ENCODE data around the gene TPX2. TPM values are rescaled to one million over a fixed set of nuclear protein-coding genes. Genes with fewer than 3 reads are reported as not detected.
"Not testable (repeated sequence)": the region's sequence is repeated elsewhere in the genome, so short reads cannot be mapped to it uniquely, and the experiment has no call there.

Gene TPX2
- total RNA-seq, 1 donor from 2014 or later: 1.1 TPM

DNA sequence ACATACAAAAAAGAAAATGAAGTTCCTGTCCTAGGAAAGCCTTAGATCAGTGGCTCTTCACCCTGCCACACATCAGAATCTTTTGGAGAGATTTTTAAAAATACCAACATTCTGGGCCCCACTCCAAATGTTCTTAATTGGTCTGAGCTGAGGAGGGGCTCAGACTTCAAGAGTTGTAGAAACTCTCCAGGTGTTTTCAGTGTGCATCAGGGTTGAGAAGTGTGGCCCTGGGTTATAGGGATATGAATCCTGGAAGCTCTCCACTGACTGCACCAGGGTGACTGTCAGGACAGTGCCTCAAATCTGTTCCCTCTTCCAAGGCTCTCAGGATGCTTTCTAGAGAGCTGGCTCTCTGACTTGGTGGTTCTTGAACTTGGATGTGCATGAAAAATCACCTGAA is 74.5 kb downstream of the TPX2 start:
- no peak for DNase-seq (ENCODE audit: low spot score)

DNA sequence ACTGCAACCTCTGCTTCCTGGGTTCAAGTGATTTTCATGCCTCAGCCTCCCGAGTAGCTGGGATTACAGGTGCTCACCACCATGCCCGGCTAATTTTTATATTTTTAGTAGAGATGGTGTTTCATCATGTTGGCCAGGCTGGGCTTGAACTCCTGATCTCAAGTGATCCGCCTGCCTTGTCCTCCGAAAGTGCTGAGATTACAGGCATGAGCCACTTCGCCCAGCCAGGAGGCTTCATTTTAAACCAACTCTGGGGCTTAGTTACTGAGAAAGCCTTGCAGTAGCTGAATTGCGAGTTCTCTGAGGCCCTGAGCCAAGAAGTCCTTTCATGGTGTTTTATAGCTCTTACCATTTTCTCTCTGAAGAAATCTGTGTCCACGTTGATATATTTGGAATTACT is 75.1 kb downstream of the TPX2 start:
- peak; percentile 39 for DNase-seq (ENCODE audit: low spot score)

DNA sequence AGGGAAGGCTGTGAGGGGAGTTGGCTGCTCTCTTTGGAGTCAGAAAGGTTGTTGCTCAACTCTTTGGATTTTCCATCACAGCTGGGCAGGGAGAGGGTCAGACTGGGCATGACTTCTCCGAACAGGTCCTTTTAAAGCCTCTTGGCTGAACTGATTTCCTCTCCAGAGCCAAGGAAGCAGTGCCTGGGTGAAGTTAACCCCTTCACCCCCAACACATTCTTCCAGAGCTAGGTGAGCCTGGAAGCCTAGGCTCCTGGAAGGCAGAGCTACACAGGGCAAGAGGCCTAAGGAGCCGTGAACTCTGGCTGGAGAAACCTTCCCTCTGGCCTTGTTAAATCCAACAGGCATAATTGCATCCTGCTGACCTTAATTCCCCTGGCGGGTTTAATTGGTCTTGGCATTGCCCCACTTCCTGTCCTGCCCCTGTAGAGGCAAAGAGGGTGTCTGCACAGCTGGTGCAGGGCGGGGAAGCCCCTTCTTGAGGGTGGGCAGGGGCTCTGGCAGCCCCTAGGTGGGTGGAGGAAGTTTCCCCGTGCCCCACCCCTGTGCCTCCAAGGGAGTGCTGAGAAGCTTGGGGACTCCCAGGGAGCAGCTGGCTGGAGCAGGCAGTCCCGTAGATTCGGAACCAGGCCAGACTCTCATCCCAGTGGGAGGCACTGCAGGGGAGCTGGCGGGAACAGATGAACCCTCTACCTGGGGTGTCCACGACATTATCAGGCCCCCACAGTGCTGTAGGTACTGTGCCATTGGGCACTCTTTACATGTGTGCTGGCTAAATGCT is 76.5 kb downstream of the TPX2 start:
- peak; percentile 57 for DNase-seq (ENCODE audit: low spot score)

DNA sequence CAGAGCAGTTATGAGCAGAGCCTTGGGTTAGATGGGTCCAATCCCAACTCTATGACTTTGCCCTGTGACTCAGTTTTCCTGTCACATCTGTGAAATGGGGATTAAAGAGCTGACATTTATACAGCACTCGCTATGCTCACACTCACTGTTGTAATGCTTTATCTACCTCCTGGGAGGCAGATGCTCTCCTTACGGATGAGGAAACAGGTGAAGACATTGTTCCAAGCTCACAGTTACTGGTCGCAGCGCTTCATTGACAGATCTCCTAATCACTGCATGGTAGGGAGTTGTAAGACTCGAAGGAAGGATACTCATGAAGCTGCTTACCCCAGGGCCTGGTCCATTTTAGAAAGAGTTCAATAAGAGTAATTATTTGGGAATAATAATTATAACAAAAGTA is 77.1 kb downstream of the TPX2 start:
- DNase-seq (ENCODE audit: low spot score): no peak

DNA sequence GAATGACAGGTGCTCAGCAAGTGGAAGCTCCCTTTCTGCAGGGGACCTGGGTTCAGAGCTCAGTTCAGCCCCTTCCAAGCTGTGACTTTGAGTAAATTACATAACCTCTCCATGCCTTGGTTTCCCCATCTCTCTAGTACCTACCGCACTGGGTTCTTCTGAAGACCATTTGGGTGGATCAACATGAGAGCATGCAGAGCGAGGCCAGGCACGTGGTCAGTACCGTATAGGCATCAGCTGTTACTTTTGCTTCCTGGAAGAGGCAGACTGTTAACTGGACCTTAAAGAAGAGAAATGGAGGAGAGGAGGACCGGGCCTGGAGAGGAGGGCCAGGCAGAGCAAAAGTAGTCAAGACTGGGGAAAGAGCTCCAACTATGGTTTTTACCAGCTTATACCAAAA is 78.4 kb downstream of the TPX2 start:
- peak; percentile 26 for DNase-seq (ENCODE audit: low spot score)

DNA sequence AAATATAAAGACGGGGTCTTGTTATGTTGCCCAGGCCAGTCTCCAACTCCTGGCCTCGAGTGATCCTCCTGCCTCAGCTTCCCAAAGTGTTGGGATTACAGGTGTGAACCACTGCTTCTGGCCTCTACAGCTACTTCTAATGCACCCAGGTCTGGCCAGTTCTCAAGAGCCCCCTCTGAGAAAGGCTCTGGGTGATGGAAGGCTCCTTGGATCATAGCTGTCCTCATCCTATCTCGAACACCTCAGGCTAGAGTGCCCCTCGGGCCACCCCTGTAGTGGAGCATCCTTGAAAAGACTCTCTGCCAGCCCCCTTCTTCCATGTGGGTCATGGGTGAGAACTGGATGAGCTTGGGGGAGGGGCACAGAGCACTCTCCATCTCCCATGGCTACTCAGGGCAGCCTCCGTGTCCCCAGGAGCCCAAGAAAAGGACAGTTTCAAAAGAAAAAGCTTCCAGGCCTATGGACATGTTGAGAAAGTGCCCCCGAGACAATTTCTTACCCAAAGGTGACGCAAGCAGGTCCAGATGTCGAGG is 79.4 kb downstream of the TPX2 start:
- peak; percentile 47 for DNase-seq (ENCODE audit: low spot score)

DNA sequence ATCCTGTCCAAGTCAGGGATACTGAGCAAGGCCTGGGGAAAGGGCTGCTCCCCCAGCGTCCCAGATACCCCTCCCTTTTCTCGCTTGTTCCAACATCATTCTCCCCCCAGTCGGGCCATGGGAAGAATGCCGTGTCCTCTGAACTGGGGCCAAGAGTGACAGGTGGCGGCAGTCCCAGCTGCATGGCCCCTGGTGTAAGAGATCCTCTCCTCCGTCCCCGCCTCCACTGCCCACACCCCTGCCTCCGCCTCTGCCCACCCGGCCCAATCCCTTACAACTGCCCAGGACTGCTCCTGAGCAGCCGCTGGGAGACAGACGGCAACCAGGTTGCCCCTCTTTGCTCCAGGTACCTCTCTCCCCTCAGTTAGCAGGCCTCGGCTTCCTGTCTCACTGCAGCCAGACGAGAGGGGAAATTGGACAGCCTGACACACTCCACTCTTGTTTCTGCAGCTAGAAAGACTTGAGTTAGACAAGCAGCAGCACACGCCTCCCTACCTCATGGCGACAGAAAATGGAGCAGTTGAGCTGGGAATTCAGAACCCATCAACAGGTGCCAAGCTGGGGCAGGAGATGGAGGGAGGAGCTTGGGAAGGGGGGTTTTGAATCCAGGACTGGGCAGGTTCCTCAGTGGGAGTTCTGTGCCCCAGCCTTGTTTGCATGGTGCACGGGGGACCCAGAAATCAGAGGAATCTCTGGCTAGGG is 80.1 kb downstream of the TPX2 start, which contains the start of gene MYLK2:
Gene MYLK2, plus strand, starts transcription at position 274 of the 702 bp plus-strand sequence. Its CDS starts 225 bp downstream, at position 499.
- no peak for DNase-seq (ENCODE audit: low spot score)

DNA sequence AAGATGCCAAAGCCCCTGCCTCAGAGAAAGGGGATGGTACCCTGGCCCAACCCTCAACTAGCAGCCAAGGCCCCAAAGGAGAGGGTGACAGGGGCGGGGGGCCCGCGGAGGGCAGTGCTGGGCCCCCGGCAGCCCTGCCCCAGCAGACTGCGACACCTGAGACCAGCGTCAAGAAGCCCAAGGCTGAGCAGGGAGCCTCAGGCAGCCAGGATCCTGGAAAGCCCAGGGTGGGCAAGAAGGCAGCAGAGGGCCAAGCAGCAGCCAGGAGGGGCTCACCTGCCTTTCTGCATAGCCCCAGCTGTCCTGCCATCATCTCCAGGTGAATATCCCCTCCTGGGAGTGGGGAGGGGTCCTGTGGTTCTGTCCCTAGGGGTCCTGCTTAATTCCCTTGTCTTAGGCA is 81.1 kb downstream of the TPX2 start:
- peak; percentile 80 for DNase-seq (ENCODE audit: low spot score)

DNA sequence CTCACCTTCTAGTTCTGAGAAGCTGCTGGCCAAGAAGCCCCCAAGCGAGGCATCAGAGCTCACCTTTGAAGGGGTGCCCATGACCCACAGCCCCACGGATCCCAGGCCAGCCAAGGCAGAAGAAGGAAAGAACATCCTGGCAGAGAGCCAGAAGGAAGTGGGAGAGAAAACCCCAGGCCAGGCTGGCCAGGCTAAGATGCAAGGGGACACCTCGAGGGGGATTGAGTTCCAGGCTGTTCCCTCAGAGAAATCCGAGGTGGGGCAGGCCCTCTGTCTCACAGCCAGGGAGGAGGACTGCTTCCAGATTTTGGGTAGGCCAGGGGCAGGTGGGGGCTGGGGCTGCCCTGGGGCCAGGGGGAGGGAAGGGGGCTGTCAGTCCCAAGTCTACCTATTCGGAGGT is 82.3 kb downstream of the TPX2 start:
- DNase-seq (ENCODE audit: low spot score): no peak

DNA sequence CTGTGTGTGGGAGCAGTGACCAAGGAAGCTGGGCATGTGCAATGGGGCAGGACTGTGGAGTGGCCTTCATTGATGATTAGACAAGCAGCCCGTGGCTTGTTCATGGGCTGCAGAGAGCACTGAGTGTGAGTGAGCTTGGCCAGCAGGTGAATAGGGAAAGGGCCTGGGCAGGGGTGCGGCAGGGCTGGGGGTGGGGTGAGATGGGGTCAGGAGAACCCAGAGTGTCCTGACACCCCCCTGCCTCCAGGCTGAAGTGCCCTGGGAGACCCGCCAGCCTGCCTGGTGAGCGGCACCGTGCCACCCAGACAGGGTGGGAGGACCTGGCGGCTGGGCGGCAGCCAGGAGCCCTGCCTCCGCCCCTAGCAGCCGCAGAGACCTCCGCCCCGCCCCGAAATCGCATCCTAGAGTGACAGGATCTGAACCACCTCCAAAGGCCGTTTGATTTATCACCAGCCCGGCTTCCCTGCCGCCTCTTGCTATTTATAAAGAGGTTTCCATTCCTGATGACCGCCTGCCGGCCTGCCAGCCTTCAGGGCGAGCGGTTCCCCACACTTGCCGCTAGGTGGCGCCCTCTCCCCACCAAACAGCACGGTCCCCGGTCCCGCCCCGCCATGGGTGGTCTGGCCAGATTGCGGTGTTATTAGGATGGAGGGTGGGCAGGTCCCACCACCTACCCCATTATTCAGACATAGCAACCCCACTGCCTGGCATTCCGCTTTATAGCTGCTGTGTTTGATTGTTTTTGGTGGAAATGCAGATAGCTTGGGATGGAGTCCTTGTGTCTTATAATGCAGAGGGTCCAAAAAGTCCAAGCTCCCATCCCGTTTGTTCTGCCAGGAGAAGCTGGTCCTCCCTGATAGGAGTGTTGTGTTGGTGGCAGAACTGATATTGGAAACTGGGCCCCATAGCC is 83.6 kb downstream of the TPX2 start:
- DNase-seq (ENCODE audit: low spot score): peak; percentile 93

DNA sequence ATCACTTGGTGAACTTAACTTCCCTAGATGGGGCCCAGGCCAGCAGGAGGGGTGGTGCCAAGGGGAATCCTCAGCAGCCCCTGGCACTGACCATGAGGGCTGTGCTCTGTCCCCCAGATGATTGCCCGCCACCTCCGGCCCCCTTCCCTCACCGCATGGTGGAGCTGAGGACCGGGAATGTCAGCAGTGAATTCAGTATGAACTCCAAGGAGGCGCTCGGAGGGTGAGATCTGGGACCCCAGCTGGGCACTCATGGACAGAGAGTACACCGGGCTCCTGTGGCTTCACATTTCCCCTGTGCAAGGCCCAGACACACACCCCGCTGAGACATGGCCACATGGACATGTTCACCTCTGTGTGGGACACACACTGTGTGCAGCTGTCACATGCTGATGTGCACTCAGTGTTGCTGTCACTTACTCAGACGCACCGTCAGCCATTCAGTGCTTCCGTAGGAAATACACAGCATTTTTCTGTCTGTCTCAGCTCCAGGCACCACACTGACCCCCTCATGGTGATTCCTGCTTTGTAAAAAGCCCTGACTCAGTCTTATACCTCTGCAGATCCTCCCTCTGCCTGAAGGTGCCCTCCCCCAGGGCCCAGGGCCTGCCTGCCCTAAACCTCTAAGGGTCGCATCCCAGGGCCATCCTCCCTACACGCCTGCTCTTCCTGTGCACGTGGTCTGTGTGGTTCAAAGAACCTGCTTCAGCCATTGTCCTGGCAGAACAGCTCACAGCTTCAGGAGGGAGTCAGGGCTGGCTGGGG is 84.5 kb downstream of the TPX2 start:
- no peak for DNase-seq (ENCODE audit: low spot score)

DNA sequence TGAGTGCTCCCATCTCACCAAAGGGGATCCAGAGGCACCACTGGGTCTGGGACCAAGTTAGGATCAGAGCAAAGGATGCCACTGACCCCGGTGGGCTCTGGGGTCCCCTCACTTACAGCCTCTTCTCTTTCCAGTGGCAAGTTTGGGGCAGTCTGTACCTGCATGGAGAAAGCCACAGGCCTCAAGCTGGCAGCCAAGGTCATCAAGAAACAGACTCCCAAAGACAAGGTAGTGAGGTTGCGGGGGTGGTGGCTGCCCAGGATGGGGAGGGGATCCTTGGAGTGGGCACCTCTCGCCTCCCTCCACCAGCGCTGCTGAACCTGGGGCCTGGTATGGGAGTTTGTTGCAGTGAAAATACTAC is 85.0 kb downstream of the TPX2 start:
- no peak for DNase-seq (ENCODE audit: low spot score)

DNA sequence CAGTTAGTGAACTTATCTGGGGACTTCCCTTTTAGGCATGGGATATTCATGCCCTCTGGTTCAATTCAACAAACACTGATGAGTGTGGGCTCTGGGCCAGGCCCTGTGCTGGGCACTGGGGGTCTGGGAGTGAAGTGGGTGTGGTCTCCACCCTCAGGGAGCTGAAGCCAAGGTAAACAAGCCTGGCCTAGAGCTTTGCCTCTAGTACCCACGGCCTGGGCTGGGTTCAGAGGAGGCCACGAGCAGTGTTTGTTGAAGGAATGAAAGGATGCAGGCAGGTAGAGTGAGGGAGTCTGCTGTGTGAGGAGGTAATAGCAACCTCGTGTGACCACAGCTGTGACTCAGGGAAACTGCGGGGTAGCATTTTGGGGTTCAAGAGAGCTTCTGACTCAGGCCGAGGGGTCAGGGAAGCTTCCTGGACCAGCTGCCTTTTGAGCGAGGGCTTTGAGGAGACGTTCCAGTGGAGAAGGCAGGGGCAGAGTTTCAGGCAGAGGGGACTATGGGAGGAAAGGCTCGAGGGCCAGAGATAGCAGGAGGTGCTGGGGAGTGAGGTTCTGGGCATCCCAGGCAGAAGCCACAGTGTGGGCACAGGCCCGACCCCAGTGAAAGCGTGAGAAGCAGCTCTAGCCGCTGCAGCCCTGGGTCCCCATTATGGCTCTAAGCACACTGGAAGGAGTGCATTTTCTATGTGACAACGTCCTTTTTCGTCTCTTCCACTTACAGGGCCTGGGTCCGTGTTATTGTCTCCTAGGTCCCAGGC is 85.6 kb downstream of the TPX2 start:
- DNase-seq (ENCODE audit: low spot score): no peak

DNA sequence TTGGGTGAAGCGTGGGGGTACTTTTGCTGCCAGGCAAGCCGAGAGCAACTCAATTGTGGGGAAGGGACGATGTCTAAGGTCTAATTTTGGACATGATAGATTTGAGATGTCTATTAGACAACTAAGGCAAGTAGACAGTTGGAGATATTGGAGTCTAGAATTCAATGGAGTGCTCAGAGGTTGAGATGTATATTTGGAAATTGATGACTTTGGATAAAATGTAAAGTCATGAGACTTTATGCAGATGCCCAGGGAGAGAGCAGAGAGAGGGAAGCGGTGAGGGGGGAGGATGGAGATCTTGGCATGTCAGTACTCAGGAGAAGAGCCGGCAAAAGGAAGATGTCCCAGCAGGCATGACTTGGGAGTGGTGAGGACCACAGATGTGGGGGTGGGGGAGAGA is 87.0 kb downstream of the TPX2 start:
- no peak for DNase-seq (ENCODE audit: low spot score)

DNA sequence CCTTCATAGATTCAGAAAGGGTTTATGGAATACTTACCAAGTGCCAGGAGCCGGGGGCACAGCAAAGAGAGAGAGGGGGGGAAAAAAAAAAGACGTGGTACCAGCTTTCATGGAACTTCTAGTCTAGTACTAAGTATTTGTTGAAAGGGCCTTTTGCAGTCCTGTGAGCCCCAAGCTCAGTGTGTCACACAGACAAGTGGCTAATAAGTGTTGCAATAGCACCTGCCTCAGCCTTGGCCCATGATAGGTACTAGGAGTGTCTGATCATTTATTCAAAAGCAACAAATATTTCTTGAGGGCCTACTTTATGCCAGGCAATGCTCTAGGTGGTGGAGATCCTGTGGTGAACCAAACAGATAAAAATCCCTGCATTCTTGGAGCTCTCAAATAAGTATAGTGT is 88.0 kb downstream of the TPX2 start:
- no peak for DNase-seq (ENCODE audit: low spot score)

DNA sequence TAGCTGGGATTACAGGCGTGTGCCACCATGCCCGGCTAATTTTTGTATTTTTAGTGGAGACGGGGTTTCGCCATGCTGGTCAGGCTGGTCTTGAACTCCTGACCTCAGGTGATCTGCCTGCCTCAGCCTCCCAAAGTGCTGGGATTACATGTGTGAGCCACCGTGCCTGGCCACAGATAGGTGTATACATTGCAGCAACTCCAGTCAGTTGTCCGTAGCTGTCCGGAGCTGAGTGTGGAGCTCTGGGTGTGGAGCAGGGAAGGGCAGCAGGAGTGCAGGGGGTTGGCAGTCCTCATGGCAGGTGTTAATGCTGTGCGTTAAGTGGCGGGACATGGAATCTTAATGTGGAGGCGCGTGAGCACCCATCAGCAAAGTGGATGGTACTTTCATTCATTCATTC is 88.9 kb downstream of the TPX2 start:
- not testable (repeated sequence) for DNase-seq (ENCODE audit: low spot score)

DNA sequence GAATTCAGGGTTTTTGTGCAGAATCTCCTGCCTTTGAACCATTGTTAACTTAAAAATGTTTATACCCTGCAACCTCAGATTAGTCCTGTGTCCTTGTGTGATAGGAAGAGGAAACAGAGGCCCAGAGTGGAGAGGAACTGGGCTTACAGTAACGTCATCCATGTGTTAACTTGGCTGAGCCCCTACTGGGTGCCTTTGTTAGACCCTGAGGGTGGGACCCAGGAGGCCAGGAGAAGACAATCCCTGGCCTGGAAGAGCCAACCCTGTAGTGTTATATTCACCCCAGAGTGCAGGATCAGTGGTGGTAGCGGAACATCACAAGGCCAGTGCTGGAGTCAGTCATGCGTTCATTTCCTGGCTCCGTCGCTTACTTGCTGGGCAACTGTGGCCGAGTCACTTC is 90.6 kb downstream of the TPX2 start:
- no peak for DNase-seq (ENCODE audit: low spot score)

DNA sequence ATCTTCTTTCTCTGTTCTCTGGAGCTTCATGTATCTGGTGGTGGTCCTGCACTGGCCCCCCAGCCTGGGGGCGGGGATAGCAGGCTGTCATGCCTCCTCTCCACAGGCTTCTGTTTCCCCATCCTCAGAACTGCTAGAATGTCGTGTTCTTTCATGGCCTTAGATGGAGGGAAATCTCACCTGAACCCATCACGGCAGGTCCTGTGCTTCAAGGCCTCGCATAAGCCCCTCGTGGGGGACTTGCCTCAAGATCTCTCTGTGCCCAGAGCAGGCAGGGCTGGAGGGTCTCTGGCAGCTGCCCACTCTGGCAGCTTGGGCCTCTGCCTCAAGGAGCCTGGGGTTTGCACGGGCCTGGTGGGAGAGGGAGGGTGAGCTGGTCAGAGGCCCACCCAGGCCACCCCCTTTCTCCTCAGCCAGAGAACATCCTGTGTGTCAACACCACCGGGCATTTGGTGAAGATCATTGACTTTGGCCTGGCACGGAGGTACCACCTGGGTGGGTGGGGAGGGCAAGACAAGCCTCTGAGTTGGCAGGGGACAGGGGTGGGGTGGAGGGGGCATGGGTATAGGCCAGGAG is 91.4 kb downstream of the TPX2 start:
- no peak for DNase-seq (ENCODE audit: low spot score)

DNA sequence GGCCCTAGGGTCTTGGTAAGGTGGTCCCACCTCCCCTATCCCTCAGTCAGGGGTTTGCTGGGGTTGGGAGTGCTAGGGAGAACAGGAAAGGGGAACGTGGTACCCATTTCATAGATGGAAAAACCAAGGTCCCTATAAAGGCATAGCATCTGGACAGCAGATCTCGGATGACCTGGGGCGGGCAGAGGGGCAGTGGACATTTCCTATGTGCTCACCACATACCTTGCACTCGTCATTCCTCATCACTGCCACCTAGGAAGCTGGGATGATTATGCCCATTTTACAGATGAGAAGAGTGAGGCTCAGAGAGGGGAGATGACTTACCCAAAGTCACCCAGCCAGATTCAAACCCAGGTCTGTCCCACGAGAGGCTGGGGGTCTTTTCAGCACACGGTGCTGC is 92.1 kb downstream of the TPX2 start:
- no peak for DNase-seq (ENCODE audit: low spot score)

All from mesenteric fat pad (tissue), 1 donor.